HG02852 (cell line): ENCODE measurements around the gene GGN.

ENCODE experiments used
- ATAC-seq: cut with Tn5 transposase; IDR thresholded peaks from one replicate; pipeline ENCODE4 v1.9.1; 2021; ENCODE audit warnings: mild to moderate bottlenecking, moderate library complexity; ENCODE audit not compliant: unreplicated experiment

GGN gene

GRCh38 chr19:38388349-38389100 lies 691 bp upstream of the GGN start, which contains the start of gene SPRED3:
Gene SPRED3 (plus strand): TSS chr19:38388697. CDS start chr19:38390303, 1,606 bp downstream.
- no peak for ATAC-seq

- no peak for ATAC-seq
These were observed 774 bp downstream of the GGN start for GRCh38 chr19:38386971-38387549.

GRCh38 chr19:38386300-38386970 lies 1.4 kb downstream of the GGN start:
- ATAC-seq, result no peak

GRCh38 chr19:38385804-38386257 lies 2.0 kb downstream of the GGN start:
- no peak for ATAC-seq

- no peak for ATAC-seq
These were observed 2.6 kb downstream of the GGN start for GRCh38 chr19:38385057-38385803.

GRCh38 chr19:38384209-38385027 lies 3.4 kb downstream of the GGN start:
- ATAC-seq, result no peak

GRCh38 chr19:38383743-38384142 lies 4.1 kb downstream of the GGN start:
- no peak for ATAC-seq

- ATAC-seq, result no peak
These were observed 4.7 kb downstream of the GGN start for GRCh38 chr19:38383184-38383583.

- no peak for ATAC-seq
These were observed 6.7 kb downstream of the GGN start for GRCh38 chr19:38381138-38381537.

- ATAC-seq, result no peak
These were observed 9.0 kb downstream of the GGN start for GRCh38 chr19:38378866-38379265.

GRCh38 chr19:38377052-38377451 lies 10.8 kb downstream of the GGN start:
- no peak for ATAC-seq

- ATAC-seq, result no peak
These were observed 11.3 kb downstream of the GGN start for GRCh38 chr19:38376576-38376975.

GRCh38 chr19:38375748-38376147 lies 12.1 kb downstream of the GGN start:
- no peak for ATAC-seq

GRCh38 chr19:38375098-38375493 lies 12.7 kb downstream of the GGN start:
- ATAC-seq, result no peak

GRCh38 chr19:38374332-38375097 lies 13.3 kb downstream of the GGN start, which contains the start of gene PSMD8:
Gene PSMD8 (plus strand): TSS chr19:38374571. CDS start chr19:38374602, 31 bp downstream.
- peak; percentile 90 for ATAC-seq

- ATAC-seq, result no peak
These were observed 13.9 kb downstream of the GGN start for GRCh38 chr19:38373907-38374331.

- no peak for ATAC-seq
These were observed 16.8 kb downstream of the GGN start for GRCh38 chr19:38371081-38371480.

GRCh38 chr19:38370299-38370698 lies 17.5 kb downstream of the GGN start:
- no peak for ATAC-seq

- no peak for ATAC-seq
These were observed 18.2 kb downstream of the GGN start for GRCh38 chr19:38369584-38369983.
